Fibroblast of skin of back (primary cell): ENCODE data around the gene C10orf62.
A peak's percentile ranks its signal among the peaks of the same experiment; 100 is the strongest.
"Not testable (repeated sequence)": the region's sequence is repeated elsewhere in the genome, so short reads cannot be mapped to it uniquely, and the experiment has no call there.

Experiments
- DNase-seq: peaks from one replicate; pipeline ENCODE4 v3.0.0-alpha.2; 2013

C10orf62 gene

DNA sequence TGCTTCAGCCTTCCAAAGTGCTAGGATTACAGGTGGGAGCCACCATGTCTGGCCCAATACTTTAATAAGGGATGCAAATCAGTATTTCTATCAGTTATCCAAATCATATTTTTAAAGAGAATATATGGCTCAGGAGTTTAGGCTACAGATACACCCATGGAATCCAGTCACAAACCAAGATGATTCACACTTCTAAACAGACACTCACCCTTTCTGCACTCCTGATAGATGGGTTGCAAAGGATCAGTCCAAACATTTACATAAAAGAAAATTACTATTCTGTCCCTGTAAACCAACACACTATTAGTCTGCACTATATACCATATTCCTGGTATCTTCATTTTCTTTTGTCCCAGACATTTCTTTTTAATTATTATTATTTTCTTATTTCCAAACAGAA lies 41.6 kb downstream of the C10orf62 start:
- no peak for DNase-seq

DNA sequence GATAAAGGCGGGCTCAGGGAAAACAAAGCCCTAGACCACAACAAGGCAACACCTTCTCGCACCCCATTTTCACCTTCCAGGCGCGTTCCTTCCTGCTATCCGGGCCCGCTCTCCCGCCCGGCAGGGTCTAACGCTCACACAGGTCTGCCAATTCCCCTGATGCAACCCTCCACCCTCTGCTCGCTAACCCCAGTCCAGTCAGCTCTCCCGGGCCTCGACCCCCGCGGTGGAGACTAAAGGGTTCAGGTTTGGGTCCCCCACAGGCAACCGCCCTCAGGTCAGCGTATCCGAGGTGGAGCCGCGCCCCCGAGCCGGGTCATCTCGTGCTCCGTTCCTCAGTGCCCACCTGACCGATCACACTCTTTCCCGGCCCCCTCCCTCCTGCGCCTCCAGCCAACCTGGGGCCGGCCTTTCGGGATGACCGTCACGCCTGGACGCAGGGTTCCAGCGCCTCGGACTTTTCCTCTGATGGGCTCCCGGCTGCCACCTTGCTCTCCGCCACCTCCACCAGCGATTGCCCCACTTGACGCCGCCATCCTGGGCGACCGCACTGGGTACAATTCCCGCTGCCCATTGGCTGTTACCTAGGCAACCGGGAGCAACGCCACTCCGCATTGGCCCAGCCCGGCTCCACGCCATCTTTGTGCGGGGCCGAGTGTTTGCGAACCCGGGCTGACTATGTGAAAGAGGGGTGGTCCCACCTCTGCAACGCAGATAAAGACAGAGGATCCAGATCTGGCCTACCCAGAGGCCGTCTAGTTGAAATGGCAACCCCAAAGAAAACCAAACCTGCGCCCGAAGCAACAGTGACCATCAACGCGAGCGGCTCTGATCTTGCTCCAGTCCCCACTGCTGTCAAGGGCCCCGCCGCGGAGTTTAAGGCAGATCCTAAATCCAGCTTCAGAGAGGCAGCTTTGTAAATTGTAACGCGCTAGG lies 43.7 kb downstream of the C10orf62 start, which contains the start of gene MORN4:
Gene MORN4, minus strand, starts transcription at position 552 of the 936 bp plus-strand sequence. CDS start 13,847 bp downstream, outside the sequence.
- peak; percentile 93 for DNase-seq

DNA sequence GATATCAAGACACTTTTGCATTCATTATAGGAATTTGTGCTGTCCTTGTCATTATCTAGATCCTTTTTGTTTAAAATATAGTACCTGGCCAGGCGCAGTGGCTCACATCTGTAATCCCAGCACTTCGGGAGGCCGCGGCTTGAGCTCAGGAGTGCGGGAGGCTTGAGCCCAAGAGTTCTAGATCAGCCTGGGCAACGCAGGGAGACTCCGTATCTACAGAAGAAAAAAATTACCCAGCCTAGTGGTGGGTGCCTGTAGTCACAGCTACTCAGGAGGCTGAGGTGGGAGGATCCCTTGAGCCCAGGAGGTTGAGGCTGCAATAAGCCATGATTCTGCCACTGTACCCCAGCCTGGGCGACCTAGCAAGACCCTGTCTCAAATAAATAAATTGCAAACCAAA lies 44.4 kb downstream of the C10orf62 start:
- peak; percentile 18 for DNase-seq

- DNase-seq, result no peak
These were observed 46.1 kb downstream of the C10orf62 start for GRCh38 chr10:97635577-97635976.

- not testable (repeated sequence) for DNase-seq
These were observed 49.6 kb downstream of the C10orf62 start for GRCh38 chr10:97639090-97639489.

DNA sequence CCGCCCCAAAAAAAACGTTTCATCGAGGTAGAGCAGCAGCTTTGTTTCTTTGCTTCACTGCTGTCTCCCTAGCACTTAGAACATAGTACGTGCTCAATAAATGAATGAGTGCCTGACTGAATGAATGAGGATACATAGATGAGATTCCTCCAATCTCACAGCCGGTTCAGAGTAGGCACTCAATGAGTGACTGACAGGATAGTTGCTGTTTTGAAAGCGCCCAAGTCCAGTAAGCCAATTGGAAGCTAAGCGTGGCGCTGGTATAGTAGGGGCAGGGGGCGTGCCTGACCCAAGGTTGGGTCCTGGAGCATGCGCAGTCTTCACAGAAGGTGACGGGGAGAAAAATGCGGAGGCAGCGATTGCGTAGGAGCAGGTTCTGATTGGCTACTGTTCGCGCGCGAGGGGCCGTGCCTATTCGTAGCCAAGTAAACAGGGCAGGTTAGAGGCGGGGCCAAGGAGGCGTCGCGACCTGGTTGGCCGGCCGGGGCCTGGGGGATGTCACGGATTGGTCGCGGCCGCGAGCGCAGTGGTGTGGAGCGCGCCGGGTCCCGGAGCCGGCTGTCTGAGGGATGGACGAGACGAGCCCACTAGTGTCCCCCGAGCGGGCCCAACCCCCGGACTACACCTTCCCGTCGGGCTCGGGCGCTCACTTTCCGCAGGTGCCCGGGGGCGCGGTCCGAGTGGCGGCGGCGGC lies 50.8 kb downstream of the C10orf62 start, which contains the start of gene PI4K2A:
Gene PI4K2A, plus strand, starts transcription at position 498 of the 694 bp plus-strand sequence. Its CDS starts 72 bp downstream, at position 570.
- peak; percentile 99 for DNase-seq
